ENCODE data around the gene NRDC. TPM values are rescaled to one million over a fixed set of nuclear protein-coding genes. Genes with fewer than 3 reads are reported as not detected.

NRDC gene
- total and polyA plus RNA-seq, 2 of the 8 experiments (the other 6 are each of a cell fraction or from before 2014, with no cell fraction given): 70.2 to 182 TPM

GRCh38 chr1:51794868-51795267 lies 83.7 kb downstream of the NRDC start:
- no peak for FAIRE-seq
- no peak for DNase-seq (ENCODE audit: low read depth in 1 of 2, low spot score in 2 of 2)
- Histone ChIP-seq H2BK12ac (ENCODE audit: low read depth, low read length) (no peak overlapping the region), H4K91ac (replicated peaks; ENCODE audit: insufficient read length, low read length) (no peak overlapping the region), H2BK120ac (replicated peaks; ENCODE audit: low read depth, low read length) (no peak overlapping the region), H3K9ac (replicated peaks in 1 of 4; ENCODE audit: extremely low read depth in 1 of 4, low read depth in 3 of 4, low read length in 3 of 4) (no peak overlapping the region), H2BK20ac (ENCODE audit: low read length) (no peak overlapping the region), H2AFZ (ENCODE audit: low read length) (no peak overlapping the region), H3K4me3 (ENCODE audit: extremely low read depth in 1 of 4, insufficient read depth in 2 of 4, low read depth in 3 of 4, low read length in 4 of 4) (no peak overlapping the region), H3K36me3 (ENCODE audit: control insufficient read depth in 2 of 4, insufficient read depth in 4 of 4, low read length in 3 of 4) (peaks cover 19 to 68% (median 51%) of the 10 kb centered on the region in 4 experiments), H2BK5ac (ENCODE audit: low read depth, low read length) (no peak overlapping the region), H2AK5ac (ENCODE audit: low read depth, low read length) (no peak overlapping the region), H3K27me3 (replicated peaks in 1 of 4; ENCODE audit: control insufficient read depth in 3 of 4, extremely low read depth in 1 of 4, insufficient read depth in 3 of 4, low read length in 3 of 4) (no peaks in the 10 kb centered on the region), H3K4me2 (ENCODE audit: insufficient read depth in 1 of 2, low read depth in 2 of 2, low read length in 2 of 2) (no peak overlapping the region), H4K5ac (ENCODE audit: insufficient read length, low read depth, low read length) (no peak overlapping the region), H3K23me2 (ENCODE audit: low read depth, low read length) (no peaks in the 10 kb centered on the region), H3K79me1 (ENCODE audit: low read depth, low read length) (no peaks in the 10 kb centered on the region), H3K14ac (ENCODE audit: insufficient read length) (no peak overlapping the region), H3K4me1 (replicated peaks in 1 of 4; ENCODE audit: control insufficient read depth in 3 of 4, insufficient read depth in 4 of 4, low read length in 3 of 4) (no peaks in the 10 kb centered on the region), H3K9me3 (ENCODE audit: insufficient read depth in 2 of 2, low read depth in 1 of 2, low read length in 1 of 2) (no peaks in the 10 kb centered on the region), H2BK15ac (ENCODE audit: low read length) (no peak overlapping the region), H4K8ac (ENCODE audit: extremely low read depth, insufficient read depth, low read length) (no peak overlapping the region), H3K79me2 (ENCODE audit: control insufficient read depth in 1 of 2, insufficient read depth in 2 of 2, low read length in 2 of 2) (no peaks in the 10 kb centered on the region), H3K23ac (ENCODE audit: insufficient read length) (no peak overlapping the region), H3K18ac (ENCODE audit: extremely low read depth, low read length) (no peak overlapping the region), H3K56ac (replicated peaks; ENCODE audit: insufficient read length, low read depth, low read length) (no peak overlapping the region), H3K27ac (ENCODE audit: low read depth, low read length) (no peak overlapping the region), H4K20me1 (replicated peaks in 1 of 2; ENCODE audit: control insufficient read depth in 1 of 2, insufficient read depth in 2 of 2, low read length in 2 of 2) (peaks cover 0 to 3% of the 10 kb centered on the region in 2 experiments), H3K4ac (replicated peaks; ENCODE audit: insufficient read length, low read depth, low read length) (no peak overlapping the region)
- ChIA-PET POLR2A (ENCODE audit: partially characterized antibody) (interaction anchor here (0.9 to 2.7 kb wide), 2 partner anchors 10 to 60 kb away, joined by 3 to 10 read pairs; no protein-coding TSS in a partner anchor), CTCF (ENCODE audit: partially characterized antibody) (interaction anchor here (1.1 to 1.4 kb wide), 2 partner anchors 130 to 225 kb away, joined by 3 to 4 read pairs; no protein-coding TSS in a partner anchor)
- no peak for TF ChIP-seq SAP30 (IDR thresholded peaks at IDR 0.05; ENCODE audit: insufficient read depth, insufficient replicate concordance, low read length)
- TF ChIP-seq TAF1 (IDR thresholded peaks at IDR 0.05; ENCODE audit: low read depth, low read length): no peak
- TF ChIP-seq ATF3 (IDR thresholded peaks at IDR 0.05; ENCODE audit: insufficient read depth, low read depth, low read length): no peak
- TF ChIP-seq MAX (IDR thresholded peaks at IDR 0.05): no peak
- TF ChIP-seq POLR2AphosphoS5 (IDR thresholded peaks at IDR 0.05; ENCODE audit: low read depth, low read length): no peak
- TF ChIP-seq POLR2A (IDR thresholded peaks at IDR 0.05; ENCODE audit: control extremely low read depth in 1 of 2, low read depth in 2 of 2, low read length in 2 of 2): no peak
- TF ChIP-seq ASH2L (IDR thresholded peaks at IDR 0.05; ENCODE audit: low read length): no peak
- no peak for TF ChIP-seq RXRA (IDR thresholded peaks at IDR 0.05; ENCODE audit: insufficient read depth, low read depth, low read length)
- TF ChIP-seq NANOG (IDR thresholded peaks at IDR 0.05; ENCODE audit: insufficient read depth, low read depth, low read length, poor library complexity, severe bottlenecking): no peak

All from H1 (cell line).